GM10248 (cell line): ENCODE results near the gene CHST3.

Experiments
- CTCF ChIA-PET: fragments of 300-600 bp; sonication (Branson Sonifier 250); formaldehyde crosslinking; extraction: SDS; loops from one replicate; lab custom pipeline; 2021; ENCODE audit warnings: antibody characterized with exemption; lab: Yijun Ruan, JAX
- POLR2A ChIA-PET: fragments of 350-650 bp; sonication (Branson Sonifier 250); formaldehyde crosslinking; extraction: SDS; loops from one replicate; lab custom pipeline; 2020; ENCODE audit warnings: antibody characterized with exemption; lab: Yijun Ruan, JAX
- DNase-seq: peaks from one replicate; pipeline ENCODE4 v3.0.0; 2012; ENCODE audit errors: extremely low spot score
- CTCF ChIP-seq: IDR thresholded peaks from 2 replicates; pipeline ENCODE4 v1.5.1; 2012; ENCODE audit warnings: mild to moderate bottlenecking, low read depth; ENCODE audit errors: extremely low read depth, missing control alignments, control extremely low read depth

CHST3 gene

GRCh38 chr10:72016608-72017300 is 52.6 kb downstream of the CHST3 start:
- ChIA-PET CTCF (no interaction called here), POLR2A (no interaction called here)
- TF ChIP-seq CTCF, result no peak
- no peak for DNase-seq

GRCh38 chr10:72019085-72019876 is 55.1 kb downstream of the CHST3 start:
- ChIA-PET CTCF (interaction anchor here (2.0 to 2.1 kb wide), 2 partner anchors 30 to 64 kb away, joined by 5 to 8 read pairs; no protein-coding TSS in a partner anchor), POLR2A (interaction anchor here (0.7 kb wide), 1 partner anchor 193 kb away, joined by 6 read pairs; no protein-coding TSS in a partner anchor)
- no peak for TF ChIP-seq CTCF
- no peak for DNase-seq

- TF ChIP-seq CTCF, result no peak
- DNase-seq, result no peak
- ChIA-PET CTCF (interaction anchor here (1.0 to 1.4 kb wide), 2 partner anchors 27 kb away, joined by 4 read pairs; no protein-coding TSS in a partner anchor), POLR2A (no interaction called here)
Measured at GRCh38 chr10:72020914-72021809, 57.0 kb downstream of the CHST3 start.

GRCh38 chr10:72022228-72022627 is 58.0 kb downstream of the CHST3 start:
- ChIA-PET CTCF (interaction anchor here (1.0 kb wide), 1 partner anchor 26 kb away, joined by 4 read pairs; no protein-coding TSS in a partner anchor), POLR2A (no interaction called here)
- TF ChIP-seq CTCF, result no peak
- no peak for DNase-seq

GRCh38 chr10:72024596-72024995 is 60.4 kb downstream of the CHST3 start:
- no peak for TF ChIP-seq CTCF
- DNase-seq, result no peak
- CTCF ChIA-PET, result interaction anchor here (1.1 to 2.1 kb wide), 2 partner anchors 24 to 128 kb away, joined by 3 to 5 read pairs; no protein-coding TSS in a partner anchor
- POLR2A ChIA-PET, result no interaction called here
